HG03280 (cell line): ENCODE results near the gene CDCA4.

Experiments
- ATAC-seq: cut with Tn5 transposase; IDR thresholded peaks from one replicate; pipeline ENCODE4 v1.9.1; 2021; ENCODE audit warnings: mild to moderate bottlenecking, moderate library complexity; ENCODE audit not compliant: unreplicated experiment

CDCA4 gene

DNA sequence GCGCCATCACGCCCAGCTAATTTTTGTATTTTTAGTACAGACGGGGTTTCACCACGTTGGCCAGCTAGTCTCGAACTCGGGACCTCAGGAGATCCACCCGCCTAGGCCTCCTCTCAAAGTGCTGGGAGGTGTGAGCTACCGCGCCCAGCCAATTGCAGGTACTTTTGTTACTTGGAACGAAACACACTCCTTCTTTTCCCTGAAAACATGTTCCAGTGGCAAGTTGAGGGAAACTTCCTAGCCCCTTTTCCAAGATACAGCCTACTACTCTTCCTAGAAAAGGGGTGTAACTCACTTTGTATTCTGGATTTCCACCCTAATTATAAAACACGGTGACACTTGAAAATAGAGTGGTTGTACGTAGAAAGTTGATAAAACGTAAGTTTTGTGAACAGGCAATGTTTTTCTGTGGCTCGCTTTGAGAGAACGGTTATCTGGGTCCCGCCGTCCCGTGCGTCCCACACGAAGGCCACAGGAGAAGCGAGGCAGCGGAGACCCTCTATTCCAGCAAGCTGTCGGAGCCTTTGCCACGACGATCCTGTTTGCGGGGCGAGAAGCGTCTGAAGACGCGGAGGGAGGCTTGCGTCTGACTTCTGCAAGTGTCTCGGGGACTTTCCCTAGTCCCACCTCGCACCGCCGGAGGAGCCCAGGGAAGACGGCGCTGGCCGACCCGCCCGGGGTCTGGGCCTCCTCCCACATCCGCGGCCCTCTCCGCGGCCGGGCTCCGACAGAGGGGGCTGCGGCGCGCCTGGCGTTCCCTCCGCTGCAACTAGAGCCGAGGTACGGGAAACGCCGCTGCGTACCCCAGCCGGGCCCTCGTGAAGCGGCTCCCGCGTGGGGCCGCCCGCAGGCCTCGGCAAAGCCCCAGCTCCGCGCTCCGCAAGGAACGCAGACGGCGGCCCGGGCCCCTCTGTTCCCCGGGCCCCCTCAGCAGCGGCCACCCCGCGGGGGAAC is 745 bp downstream of the CDCA4 start:
- peak; percentile 33 for ATAC-seq

DNA sequence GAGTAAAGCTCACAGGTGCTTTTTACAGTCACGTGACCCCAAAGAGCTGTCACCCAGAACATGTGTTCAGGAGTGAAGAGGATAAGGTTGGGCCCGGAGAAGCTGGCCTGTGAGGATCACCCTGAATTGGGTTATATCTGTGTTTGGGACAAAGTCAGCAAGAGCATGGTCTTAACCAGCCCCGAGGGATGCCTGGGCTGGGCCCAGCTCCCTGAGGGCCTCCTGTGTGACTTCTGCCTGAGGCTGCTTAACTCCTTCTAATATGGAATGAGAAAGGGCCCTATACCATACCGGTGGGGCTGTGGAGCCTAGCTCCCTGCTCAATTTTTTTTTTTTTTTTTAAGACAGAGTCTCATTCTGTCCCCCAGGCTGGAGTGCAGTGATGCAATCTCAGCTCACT is 2.5 kb downstream of the CDCA4 start:
- ATAC-seq, result no peak

DNA sequence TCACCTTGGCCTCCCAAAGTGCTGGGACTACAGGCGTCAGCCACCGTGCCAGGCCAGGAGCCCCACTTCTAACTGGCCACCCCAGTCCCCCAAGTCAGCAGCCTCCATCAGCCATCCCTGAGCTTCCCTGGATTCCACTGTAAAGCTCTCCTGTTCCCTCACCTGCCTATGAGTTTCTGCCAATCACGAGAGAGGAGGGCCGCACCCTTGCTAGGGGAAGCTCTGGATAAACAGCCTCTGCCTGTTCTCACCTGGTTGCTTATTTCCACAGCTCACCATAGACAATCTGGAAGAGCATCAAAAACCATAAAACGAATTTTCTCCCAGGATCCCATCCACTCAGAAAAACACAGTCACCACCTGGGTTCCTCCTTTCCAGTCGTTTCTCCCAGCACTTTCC is 5.0 kb downstream of the CDCA4 start:
- ATAC-seq, result no peak

DNA sequence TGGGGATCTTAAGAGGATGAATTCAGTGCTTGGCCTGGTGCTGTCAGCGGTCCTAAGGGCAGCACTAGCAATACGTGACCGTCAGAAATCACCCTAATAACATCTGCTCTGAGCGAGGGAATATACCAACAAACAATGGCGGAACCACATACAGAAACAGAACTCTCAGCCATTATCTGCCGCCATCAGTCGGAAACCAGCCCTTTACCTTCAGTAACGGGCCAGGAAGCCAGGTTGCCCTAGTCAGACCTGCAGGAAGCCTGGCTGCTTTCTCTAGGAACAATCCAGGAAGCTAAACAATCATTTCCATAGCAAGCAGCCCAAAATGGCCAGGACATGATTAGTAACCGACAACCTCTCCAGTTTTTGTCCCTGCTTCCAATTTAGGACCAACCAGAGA is 5.6 kb downstream of the CDCA4 start:
- ATAC-seq, result no peak

DNA sequence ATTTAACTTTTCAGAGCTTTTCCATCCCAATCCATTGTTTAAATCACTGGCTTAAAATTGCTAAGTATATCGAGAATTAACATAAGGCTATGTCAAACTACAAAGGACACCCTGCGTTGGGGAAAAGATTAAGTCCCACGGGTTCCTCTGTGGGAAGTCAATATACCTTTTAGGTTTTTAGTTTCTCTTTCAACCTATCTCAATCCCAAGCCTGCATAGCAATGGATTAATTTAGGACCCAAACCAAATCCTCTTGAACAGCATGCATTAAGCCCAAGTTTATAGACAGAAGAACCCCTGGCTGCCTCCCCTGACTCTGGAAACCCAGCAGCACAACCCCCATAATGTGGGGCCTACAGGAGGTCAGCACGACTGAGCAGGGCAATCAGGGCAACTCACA is 6.3 kb downstream of the CDCA4 start:
- no peak for ATAC-seq

DNA sequence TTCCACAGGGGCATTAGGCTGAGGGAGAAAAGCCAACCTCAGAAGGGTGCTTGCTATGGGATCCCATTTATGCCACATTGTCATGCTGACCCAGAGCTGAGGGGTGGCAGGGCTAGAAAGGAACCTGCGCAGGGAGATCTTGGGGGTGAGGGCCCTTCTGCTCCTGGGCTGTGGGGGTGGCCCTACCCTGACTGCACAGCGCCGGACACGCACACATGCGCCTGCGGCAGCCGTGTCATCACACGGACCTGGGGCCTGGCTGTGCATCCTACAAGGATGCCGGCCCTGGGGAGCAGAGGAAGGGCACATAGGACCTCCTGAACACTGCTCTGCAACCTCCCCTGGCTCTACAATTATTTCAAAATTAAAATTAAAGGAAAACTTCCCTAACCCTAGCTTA is 6.9 kb downstream of the CDCA4 start:
- no peak for ATAC-seq

- ATAC-seq, result no peak
Observed at GRCh38 chr14:105013150-105013785, 7.6 kb downstream of the CDCA4 start.

DNA sequence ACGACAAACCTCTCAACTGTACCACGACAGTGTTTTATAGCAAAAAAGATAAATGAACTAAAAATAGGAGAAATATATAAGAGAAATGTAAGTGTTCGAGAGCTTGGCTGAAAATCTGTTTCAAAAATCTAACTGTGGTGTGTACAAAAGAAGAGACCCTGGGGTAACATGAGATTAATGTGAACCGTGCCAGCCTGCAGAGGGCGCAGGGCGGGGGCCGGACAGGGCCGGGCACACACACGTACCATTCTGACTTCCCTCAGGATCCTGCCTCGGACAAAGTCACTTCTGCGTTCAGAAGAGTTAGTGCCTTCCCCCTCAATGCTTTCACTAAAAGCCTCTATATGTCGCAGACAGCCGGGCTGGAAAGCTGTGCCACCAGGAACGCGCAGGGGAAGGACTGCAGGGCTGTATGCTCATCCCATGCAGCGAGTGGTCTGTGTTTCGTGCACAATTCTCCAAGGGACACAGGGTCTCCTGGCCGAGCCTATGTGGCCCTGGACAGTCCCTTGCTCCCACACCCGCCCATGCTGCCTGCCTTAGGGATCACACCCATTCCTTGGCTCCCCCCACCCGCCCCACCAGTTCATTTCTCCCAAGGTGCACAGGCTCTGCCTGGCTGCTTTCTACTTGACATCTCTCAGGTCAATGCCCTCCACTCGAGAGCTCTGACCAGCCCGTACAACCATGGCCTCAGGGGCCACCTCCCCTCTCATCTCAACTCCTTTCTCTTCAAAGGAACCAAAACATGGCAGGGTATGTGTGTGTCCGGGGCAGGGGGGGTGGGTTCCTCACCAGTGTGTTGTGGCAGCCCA is 8.5 kb downstream of the CDCA4 start:
- ATAC-seq, result no peak

GRCh38 chr14:105011312-105011990 is 9.4 kb downstream of the CDCA4 start:
- no peak for ATAC-seq

DNA sequence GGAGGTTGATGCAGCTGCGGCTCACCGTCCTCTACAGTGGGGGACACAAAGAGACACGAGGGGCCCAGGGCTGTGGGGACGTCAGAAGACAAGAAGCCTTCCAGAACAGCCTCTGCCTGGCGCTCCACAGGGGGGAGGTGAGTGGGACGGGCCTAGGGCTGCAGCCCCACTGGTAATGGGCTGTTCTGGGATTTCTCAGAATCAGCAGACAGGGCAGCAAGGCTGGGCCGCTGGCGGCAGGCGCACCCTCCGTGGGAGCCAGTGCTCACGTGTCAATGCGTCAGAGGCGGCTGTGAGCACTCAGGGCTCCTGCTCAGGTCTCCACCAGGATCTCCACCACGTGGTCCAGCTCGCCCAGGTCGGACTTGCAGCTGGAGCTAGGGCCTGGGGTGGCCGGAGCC is 10.0 kb downstream of the CDCA4 start:
- no peak for ATAC-seq

GRCh38 chr14:105010106-105010505 is 10.8 kb downstream of the CDCA4 start:
- no peak for ATAC-seq

DNA sequence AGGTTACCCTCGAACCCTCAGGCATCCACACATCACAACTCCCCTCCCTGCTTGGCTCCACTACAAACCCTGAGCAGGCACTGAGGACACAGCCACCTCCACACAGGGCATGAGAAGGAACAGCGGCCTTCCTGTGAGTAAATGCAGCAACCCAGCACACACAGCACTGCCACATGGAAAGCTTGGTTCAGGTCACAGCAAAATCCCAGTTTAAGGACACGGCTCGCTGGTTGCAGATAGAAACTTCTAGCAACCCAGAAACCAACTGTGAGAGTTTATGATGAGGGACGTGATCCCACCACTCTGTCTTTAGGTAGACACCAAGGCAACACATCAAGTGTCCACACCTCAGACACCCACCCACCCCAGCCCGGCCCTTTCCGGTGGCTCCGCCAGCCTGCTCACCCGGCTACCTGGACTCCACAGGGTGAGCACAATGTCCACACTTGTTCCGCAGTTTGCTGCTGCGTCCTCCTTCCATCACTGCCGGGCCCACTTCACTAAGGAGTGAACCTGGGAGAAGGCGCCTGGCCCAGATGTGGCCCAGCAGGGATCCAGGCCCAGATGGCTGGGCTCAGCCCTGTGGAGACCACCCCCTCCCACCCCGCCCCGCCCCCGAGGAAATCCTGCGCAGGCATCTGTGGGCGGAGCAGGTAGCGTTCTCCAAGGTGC is 13.2 kb downstream of the CDCA4 start:
- no peak for ATAC-seq

- ATAC-seq, result no peak
Observed at GRCh38 chr14:105006831-105007592, 13.9 kb downstream of the CDCA4 start.

DNA sequence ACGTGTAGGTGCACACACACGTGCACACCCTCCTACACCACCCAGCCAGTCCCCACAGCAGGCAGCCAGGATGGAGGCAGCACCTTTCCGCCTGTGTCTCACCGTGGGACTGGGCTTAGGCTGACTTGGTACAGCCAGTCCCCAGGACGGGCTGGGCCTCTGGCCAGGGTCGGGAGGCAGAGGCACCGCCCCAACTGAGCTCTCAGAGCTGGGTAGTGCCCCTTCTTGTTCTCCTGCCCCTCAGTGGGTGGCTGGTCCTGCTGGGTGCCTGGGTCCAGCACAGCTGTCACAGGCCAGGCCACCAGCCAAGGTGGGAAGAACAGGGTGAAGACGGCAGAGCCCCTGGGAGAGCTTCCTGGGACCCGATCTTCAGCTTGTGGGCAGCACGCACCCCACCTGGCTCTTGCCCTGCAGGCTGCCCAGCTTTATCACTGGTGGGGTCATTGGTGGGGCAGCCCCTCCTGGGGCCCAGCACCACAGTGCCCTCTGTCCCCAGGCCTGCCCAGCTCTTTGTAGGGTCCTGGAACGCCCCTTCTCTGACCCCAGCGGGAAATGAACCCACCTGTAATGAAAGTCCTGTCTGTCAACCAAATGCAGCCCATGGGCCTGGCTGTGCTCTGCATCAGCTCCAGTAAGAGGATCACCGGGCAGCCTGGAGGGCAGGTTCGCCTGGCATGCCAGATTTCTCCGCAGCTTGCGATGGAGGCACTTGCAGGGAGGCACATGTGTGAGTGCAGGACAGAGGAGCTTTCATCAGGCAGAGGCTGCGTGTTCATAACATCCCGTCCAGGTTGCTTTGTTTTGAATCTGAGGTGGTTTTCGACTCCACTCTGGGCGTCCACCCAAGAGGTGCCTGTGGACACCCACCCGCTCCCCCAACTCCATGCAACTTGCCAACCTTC is 14.7 kb downstream of the CDCA4 start:
- ATAC-seq, result no peak

- no peak for ATAC-seq
Observed at GRCh38 chr14:105005329-105005928, 15.5 kb downstream of the CDCA4 start.

DNA sequence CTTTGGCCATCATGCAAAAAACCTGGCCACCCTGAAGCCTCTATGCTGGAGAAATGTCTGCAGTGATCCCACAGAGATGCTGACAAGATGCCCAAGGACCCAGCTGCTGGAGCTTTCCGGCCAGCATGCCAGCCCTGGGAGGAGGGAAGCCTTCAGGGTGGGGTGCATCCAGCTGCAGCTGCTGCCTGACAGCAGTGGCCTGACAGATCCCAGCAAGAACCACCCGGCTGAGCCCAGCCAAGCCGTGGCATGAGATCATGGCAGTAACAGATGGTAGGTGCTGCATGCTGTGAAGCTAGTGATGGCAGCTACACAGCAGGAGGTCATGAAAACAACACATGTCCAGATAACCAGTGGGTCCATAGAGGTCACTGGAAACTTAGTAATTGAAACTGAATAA is 21.5 kb downstream of the CDCA4 start:
- no peak for ATAC-seq

DNA sequence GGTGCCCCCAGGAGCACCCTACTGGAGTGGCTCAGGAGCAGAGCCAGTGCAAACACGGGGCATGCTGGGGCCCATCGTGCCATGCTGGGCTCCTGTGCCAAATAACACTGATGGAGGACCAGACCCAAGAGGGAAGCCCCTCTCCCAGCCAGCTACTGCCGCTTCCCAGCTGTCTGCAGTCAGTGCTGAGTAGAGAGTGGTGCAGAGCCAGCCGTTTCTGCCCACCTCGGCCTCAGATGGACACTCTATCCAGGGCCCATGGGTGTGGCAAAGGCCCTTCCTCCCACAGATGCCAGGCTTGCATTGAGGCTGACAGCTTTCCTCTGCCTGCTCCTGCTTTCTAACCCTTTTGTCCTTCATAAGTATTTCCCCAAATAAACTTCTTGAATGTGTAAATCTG is 22.1 kb downstream of the CDCA4 start:
- no peak for ATAC-seq

DNA sequence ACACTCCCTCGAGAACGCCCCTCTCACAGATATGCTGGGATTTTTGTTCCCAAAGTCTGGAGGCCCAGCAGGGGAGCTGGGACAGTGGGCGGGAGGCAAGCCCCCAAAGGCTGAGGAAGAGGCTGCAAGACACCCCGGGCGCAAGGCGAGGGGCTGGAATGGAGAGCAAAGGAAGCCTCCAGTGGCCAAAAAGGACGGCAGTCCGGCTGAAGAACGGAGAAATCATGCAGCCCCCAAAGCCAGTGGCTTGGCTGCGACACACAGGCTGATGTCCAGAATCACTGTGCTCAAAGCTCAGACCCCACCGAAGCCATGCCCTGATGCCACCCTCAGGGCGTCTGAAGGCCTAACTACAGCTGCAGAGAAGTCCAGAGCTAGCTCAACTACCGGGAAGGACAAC is 24.4 kb downstream of the CDCA4 start:
- no peak for ATAC-seq
